Kasumi-1 (cell line): ENCODE results near the gene P3H3.
A peak's percentile ranks its signal among the peaks of the same experiment; 100 is the strongest.
"Not testable (repeated sequence)": the region's sequence is repeated elsewhere in the genome, so short reads cannot be mapped to it uniquely, and the experiment has no call there.

ENCODE experiments used
- DNase-seq, 2 experiments: peaks; one replicate each; lab custom pipeline; 2025; lab: John Stamatoyannopoulos, UW

Gene P3H3

GRCh38 chr12:6843118-6843902 is 15.1 kb downstream of the P3H3 start:
- DNase-seq, result no peak

- no peak for DNase-seq
Observed at GRCh38 chr12:6845395-6845794, 17.2 kb downstream of the P3H3 start.

- DNase-seq, result no peak
Observed at GRCh38 chr12:6846316-6846869, 18.2 kb downstream of the P3H3 start.

GRCh38 chr12:6847676-6848075 is 19.5 kb downstream of the P3H3 start:
- DNase-seq, result no peak

GRCh38 chr12:6849427-6849826 is 21.2 kb downstream of the P3H3 start:
- DNase-seq, result no peak

- DNase-seq, result no peak
Observed at GRCh38 chr12:6849976-6850560, 21.9 kb downstream of the P3H3 start.

GRCh38 chr12:6850796-6851152 is 22.6 kb downstream of the P3H3 start:
- DNase-seq, result no peak

- peak; percentile 93 to 95 for DNase-seq
Observed at GRCh38 chr12:6851153-6851920, 23.1 kb downstream of the P3H3 start, which contains the start of gene CDCA3. CDCA3 (minus strand) TSS chr12:6851286; CDS start chr12:6850952, 334 bp downstream.

GRCh38 chr12:6851921-6852650 is 23.9 kb downstream of the P3H3 start, which contains the start of gene USP5:
USP5 (plus strand) TSS chr12:6852150; CDS start chr12:6852180, 30 bp downstream.
- peak; percentile 92 to 94 for DNase-seq

GRCh38 chr12:6852651-6853354 is 24.6 kb downstream of the P3H3 start:
- DNase-seq, result no peak

GRCh38 chr12:6853626-6854025 is 25.4 kb downstream of the P3H3 start:
- DNase-seq, result no peak

- DNase-seq, result no peak
Observed at GRCh38 chr12:6854036-6854435, 25.8 kb downstream of the P3H3 start.

GRCh38 chr12:6855322-6855721 is 27.1 kb downstream of the P3H3 start:
- DNase-seq, result no peak

- no peak for DNase-seq
Observed at GRCh38 chr12:6858799-6859198, 30.6 kb downstream of the P3H3 start.

GRCh38 chr12:6860116-6860515 is 31.9 kb downstream of the P3H3 start:
- DNase-seq, result no peak

GRCh38 chr12:6860942-6861341 is 32.7 kb downstream of the P3H3 start:
- no peak for DNase-seq

GRCh38 chr12:6861391-6861790 is 33.2 kb downstream of the P3H3 start:
- no peak for DNase-seq

- no peak for DNase-seq
Observed at GRCh38 chr12:6863033-6863432, 34.8 kb downstream of the P3H3 start.

GRCh38 chr12:6863586-6864321 is 35.5 kb downstream of the P3H3 start:
- DNase-seq, result no peak

GRCh38 chr12:6865307-6865706 is 37.1 kb downstream of the P3H3 start:
- DNase-seq, result not testable (repeated sequence)
